GM13977 (cell line): Measurements from ENCODE around the gene GGT7.
"Not testable (repeated sequence)": the region's sequence is repeated elsewhere in the genome, so short reads cannot be mapped to it uniquely, and the experiment has no call there.

Experiments
- DNase-seq: peaks from one replicate; pipeline ENCODE4 v3.0.0; 2012; ENCODE audit warnings: low spot score
- CTCF ChIP-seq: IDR thresholded peaks from 2 replicates; pipeline ENCODE4 v1.5.1; 2012; ENCODE audit warnings: mild to moderate bottlenecking, control low read depth; ENCODE audit not compliant: insufficient read depth; ENCODE audit errors: extremely low read depth, missing control alignments
- in situ Hi-C: fragments of 300-500 bp; cut with MboI; formaldehyde crosslinking; loops from one replicate; pipeline ENCODE4 v1.12.0; 2022; ENCODE audit warnings: low sequenced_read_pairs, low pct_unique_long_range_greater_than_20kb, mixed read lengths, inconsistent platforms; ENCODE audit not compliant: unreplicated experiment

The GGT7 gene

GRCh38 chr20:34907616-34908469 is 35.2 kb upstream of the GGT7 start:
- in situ Hi-C loops, result no loop called here
- DNase-seq, result no peak
- TF ChIP-seq CTCF, result no peak

- no peak for TF ChIP-seq CTCF
- DNase-seq, result peak; percentile 59
- in situ Hi-C loops, result no loop called here
These were observed 31.6 kb upstream of the GGT7 start for GRCh38 chr20:34904202-34904621.

- in situ Hi-C loops, DNase-seq: not testable (repeated sequence)
These were observed 26.1 kb upstream of the GGT7 start for GRCh38 chr20:34898731-34899130.

- DNase-seq, in situ Hi-C loops: not testable (repeated sequence)
These were observed 25.5 kb upstream of the GGT7 start for GRCh38 chr20:34898129-34898528.

- in situ Hi-C loops, result no loop called here
- no peak for DNase-seq
- TF ChIP-seq CTCF, result no peak
These were observed 23.5 kb upstream of the GGT7 start for GRCh38 chr20:34896086-34896621.

- no peak for DNase-seq
- in situ Hi-C loops, result no loop called here
- TF ChIP-seq CTCF, result no peak
These were observed 22.8 kb upstream of the GGT7 start for GRCh38 chr20:34895465-34895864.

GRCh38 chr20:34894723-34895122 is 22.1 kb upstream of the GGT7 start:
- DNase-seq, result no peak
- in situ Hi-C loops, result no loop called here
- TF ChIP-seq CTCF, result no peak
